ENCODE results near the gene TNFRSF18.

The TNFRSF18 gene

DNA sequence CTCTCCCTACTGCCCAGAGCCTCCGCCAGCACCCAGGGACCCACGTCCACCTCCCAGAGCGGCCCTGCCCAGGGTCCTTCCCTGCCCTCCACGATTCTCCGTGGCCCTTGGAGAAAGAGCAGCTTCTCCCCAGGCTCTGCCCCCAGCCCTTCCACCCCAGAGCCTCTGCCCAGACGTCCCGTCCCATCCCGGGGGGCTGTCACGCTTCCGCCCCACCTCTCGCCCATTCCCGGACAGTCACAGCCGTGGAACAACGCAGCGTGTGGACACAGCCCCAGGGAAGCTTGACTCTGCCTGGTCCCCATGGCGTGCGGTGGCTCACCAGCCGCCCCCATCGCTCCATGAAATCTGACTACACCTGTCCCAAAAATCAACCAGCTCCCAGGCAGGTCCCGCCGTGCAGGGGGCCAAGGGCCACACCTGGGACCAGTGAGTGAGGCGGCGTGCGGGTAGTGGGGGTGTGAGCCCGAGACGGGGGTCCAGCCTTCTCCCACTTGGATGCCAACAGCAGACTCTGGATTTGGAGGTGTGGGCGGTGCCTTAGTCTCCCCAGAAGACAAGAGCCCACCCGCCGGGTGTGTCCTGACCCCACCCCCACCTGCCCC lies 45.2 kb downstream of the TNFRSF18 start:
- no peak for DNase-seq

DNA sequence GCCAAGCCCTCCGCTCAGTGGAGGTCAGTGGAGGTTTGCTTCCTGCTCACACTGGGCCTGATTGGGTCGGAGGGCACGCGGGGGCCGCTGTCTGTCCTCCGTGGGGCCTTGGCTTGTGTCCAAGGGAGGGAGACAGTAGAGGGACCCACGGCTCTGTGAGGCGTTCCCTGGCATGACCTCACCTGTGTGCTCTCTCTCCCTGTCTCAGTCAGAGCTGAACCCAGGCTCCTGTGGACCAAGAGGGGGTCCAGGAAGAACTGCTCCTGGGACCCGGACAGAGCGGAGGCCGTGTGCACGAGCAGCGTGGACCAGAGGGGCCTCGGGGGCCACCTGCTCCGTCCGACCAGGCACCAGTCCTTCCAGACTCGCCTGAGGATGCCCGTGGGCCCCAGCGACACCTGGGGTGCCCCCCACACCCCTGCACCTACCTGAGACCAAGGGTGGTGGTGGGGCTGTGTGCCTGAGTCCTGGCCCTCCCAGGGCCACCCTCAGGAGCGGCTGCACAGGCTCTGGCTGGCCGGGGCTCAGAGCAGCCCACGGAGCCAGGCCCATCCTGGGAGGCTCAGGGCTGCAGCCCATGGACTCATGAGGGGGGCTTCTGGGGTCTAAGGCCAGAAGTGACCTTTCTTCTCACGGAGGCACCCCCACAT lies 46.0 kb downstream of the TNFRSF18 start:
- DNase-seq: no peak

DNA sequence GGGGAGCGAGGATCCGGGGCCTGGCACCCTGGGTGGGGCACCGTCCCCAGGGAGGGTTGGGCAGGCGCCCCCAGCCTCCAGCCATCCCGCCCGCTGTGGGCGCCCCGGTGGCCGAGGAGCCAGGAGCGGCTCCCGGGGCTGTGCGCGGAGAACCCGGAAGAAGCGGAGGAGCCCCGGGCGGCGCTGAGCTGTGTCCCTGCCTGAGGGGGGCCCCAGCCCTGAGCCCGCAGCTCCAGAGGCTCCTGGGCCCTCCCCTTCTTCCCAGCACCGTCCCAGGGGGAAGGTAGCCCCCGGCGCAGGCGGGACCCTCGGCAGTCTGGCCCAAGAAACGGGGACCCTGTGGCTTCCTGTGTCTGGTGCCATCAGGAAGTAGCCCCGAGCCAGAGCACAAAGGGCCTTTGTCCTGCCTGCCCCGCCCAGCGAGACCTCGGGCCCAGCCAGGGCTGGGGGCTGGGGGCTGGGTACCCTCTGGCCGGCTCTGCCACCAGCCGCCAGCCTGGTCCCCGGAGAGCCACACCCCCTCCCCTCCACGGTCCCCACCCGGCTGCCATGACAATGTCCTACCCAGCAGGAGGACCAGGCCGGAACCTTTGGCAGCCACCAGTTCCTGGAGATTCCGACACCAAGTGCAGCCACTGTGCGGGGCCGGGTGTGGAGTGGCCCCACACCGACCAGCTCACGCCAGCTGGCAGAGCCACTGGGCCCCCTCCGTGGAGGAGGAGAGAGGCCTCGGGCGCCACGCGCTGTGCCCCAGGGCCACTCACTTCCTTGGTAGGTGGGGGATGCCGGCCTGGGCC lies 48.3 kb downstream of the TNFRSF18 start:
- peak; percentile 67 for DNase-seq

DNA sequence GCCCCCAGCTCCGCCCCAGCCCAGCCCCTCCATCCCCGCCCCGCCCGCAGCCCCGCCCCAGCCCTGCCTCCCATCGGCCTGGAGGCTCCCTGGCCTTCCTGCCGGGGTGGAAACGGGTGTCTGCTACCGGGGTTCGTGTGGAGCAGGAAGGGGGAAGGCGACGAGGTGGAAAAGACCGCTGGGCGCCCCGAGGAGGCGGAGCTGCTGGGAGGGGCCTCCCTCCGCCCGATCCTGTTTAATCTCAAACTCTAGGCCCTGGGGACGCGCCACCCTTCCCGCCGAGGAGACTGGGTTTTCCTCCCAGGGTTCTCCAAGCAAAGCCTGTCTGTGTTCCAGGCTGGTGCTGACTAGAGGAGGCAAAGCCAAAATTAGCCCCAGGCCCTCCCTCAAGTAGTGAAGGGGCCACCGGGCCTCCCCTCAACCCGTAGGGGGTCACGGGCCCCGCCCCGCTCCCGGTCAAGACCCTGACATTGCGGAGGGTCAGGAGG lies 48.9 kb downstream of the TNFRSF18 start:
- peak; percentile 94 for DNase-seq

DNA sequence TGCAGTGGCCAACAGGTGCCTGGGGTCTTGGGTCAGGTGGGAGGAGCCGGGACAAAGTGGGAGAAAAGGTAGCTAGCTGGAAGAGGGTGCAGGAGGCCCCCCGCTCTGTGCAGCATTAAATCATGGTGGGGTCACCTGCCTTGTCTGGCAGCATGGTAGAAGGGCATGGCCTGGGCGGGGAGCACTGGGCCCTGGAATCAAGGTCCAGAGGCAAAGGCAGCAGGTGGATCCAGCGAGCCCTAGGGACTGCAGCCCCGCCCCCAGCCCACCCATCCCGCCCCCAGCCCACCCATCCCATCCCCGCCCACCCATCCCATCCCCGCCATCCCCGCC lies 49.4 kb downstream of the TNFRSF18 start:
- DNase-seq: no peak

DNA sequence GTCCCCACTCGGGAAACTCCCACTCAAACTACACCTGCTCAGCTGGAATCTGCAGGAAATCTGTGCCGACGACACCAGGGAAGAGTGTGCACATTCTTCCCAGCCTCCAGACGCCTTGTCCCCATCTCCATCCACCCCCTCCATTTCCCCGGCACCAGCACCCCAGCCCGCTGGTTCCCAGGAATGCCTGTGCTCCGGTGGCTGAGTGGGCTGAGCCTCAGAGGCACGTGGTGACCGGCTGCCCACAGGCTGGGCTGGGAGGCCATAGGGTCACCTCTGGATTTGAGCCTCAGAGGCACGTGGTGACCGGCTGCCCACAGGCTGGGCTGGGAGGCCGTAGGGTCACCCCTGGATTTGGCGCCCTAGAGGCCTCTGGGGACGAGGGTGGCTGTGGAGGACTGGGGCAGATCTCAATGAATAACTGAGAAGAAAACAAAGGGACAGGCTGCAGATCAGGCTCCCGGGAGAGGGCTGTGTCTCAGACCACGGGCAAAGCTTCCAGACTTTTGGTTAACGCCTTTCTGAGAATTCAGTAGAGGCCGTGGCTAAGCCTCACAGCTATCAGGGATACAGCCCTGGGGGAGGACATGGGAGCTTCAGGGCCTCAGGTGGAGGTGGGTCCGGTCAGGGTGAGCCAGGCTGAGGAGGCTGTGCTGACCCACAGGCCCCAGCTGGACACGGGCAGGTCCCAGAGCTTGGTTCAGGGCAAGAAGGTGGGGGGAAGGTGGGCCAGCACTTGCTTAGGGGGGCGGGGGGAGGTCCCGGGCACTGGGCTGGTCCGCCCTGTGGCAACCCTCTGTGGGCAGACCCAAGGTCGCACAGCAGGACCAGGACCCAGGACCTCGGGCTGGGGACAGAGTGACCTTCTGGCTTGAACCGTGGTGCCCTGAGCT lies 50.0 kb downstream of the TNFRSF18 start:
- no peak for DNase-seq

DNA sequence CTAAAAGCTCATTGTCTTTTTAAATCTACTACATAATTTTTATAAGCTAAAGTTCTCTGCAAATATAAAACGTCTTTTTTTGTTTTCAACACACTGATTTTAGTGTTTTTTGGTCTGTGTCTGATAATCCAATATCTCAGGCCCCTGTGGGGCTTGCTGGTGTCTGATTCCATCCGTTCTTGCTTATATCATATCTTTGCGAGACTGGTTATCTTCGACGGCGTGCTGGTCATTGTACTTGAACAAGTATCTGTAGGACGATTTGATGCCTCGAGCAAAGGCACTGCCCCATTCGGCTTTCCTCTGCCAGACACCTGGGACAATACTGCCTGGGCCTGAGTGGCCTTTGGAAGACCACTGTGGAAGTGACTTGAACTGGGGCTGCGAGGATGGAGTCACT lies 51.1 kb downstream of the TNFRSF18 start:
- no peak for DNase-seq

DNA sequence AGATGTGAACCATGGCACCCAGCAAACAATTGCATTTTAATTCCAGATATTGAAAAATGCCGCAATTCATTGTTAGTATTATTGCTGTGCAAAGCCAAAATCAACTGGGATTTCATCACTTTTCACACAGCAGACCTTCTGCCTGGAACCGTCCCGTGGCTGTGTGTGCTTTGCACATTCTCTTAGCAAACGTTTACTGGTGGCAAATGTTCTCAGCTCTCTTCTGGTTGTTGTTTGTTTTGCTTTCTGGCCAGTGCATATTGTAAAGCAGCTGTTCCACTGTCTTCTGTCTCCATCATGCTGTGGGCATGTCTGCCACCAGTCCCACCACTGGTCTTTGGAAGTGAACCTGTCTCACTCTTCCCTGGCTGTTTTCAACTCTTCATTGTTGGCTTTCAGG lies 52.5 kb downstream of the TNFRSF18 start:
- no peak for DNase-seq

All from hematopoietic multipotent progenitor cell treated with erythropoietin and hydrocortisone succinate and interleukin-3 and kit ligand, for 4 days (in vitro differentiated cells).